ENCODE results near the gene OR5AR1.

DNA sequence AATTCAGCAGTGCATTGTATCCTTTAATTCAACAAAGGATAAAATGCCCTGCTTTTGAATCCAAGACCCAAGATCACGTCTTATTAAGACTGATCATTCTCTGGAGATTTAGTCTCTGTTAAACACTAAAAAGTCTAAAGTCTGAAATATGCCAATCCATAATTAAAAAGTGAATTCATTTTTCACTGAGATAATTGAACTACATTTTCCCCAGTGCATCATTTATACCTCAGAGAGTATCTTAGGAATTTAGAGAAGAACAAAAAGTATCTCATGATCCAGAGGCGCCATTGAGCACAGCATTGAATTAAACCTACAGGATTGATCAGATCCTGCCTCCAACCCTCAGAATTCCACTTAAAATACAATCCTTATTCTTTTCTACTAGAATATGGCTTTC, 26.6 kb upstream of the OR5AR1 start:
- TF ChIP-seq, protein P1, sequence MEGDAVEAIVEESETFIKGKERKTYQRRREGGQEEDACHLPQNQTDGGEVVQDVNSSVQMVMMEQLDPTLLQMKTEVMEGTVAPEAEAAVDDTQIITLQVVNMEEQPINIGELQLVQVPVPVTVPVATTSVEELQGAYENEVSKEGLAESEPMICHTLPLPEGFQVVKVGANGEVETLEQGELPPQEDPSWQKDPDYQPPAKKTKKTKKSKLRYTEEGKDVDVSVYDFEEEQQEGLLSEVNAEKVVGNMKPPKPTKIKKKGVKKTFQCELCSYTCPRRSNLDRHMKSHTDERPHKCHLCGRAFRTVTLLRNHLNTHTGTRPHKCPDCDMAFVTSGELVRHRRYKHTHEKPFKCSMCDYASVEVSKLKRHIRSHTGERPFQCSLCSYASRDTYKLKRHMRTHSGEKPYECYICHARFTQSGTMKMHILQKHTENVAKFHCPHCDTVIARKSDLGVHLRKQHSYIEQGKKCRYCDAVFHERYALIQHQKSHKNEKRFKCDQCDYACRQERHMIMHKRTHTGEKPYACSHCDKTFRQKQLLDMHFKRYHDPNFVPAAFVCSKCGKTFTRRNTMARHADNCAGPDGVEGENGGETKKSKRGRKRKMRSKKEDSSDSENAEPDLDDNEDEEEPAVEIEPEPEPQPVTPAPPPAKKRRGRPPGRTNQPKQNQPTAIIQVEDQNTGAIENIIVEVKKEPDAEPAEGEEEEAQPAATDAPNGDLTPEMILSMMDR (IDR thresholded peaks at IDR 0.05) = no peak
- TF ChIP-seq POLR2AphosphoS5 (IDR thresholded peaks at IDR 0.05; ENCODE audit: insufficient read depth in 1 of 2, low read depth in 1 of 2) = no peak

All from vagina (tissue), 2 donors.